HepG2 (cell line): ENCODE measurements around the gene PFAS. TPM values are rescaled to one million over a fixed set of nuclear protein-coding genes. Genes with fewer than 3 reads are reported as not detected.

Source experiments
- ASH2L ChIP-seq: fragments of 300-600, 200-600 bp; sonication (generic); IDR thresholded peaks from 2 replicates; pipeline ENCODE4 v1.7.0; 2017; ENCODE audit warnings: low read depth, mild to moderate bottlenecking, moderate library complexity, mixed read lengths, low read length; ENCODE audit not compliant: insufficient read length
- ELF4 ChIP-seq: sonication (generic); formaldehyde crosslinking; IDR thresholded peaks from 2 replicates; pipeline ENCODE4 v1.5.0; 2020; ENCODE audit warnings: missing genetic modification reagents, mild to moderate bottlenecking, moderate library complexity, borderline replicate concordance
- FIP1L1 ChIP-seq: fragments of 200-400 bp; formaldehyde crosslinking; IDR thresholded peaks from 2 replicates; pipeline ENCODE4 v1.6.1; 2018; ENCODE audit warnings: low read depth, mild to moderate bottlenecking, low read length, moderate library complexity, borderline replicate concordance; ENCODE audit not compliant: insufficient read depth
- GFI1 ChIP-seq: sonication (generic); formaldehyde crosslinking; IDR thresholded peaks from 2 replicates; pipeline ENCODE4 v1.5.0; 2020; ENCODE audit warnings: missing genetic modification reagents, mild to moderate bottlenecking, borderline replicate concordance
- KAT8 ChIP-seq: IDR thresholded peaks from 2 replicates; pipeline ENCODE4 v1.6.1; 2016; ENCODE audit warnings: missing genetic modification reagents, missing compliant biosample characterization
- KLF15 ChIP-seq: sonication (generic); formaldehyde crosslinking; IDR thresholded peaks from 2 replicates; pipeline ENCODE4 v1.8.1; 2023; ENCODE audit warnings: borderline replicate concordance, mild to moderate bottlenecking, inconsistent platforms, missing genetic modification reagents, mixed read lengths
- MTA3 ChIP-seq: sonication (generic); formaldehyde crosslinking; IDR thresholded peaks from 2 replicates; pipeline ENCODE4 v1.4.0; 2020; ENCODE audit warnings: missing genetic modification reagents
- MXD4 ChIP-seq: IDR thresholded peaks from 2 replicates; pipeline ENCODE4 v1.6.1; 2016; ENCODE audit warnings: mild to moderate bottlenecking, missing biosample characterization, missing genetic modification reagents
- NCOA2 ChIP-seq: sonication (generic); formaldehyde crosslinking; IDR thresholded peaks from 2 replicates; pipeline ENCODE4 v1.8.0; 2022; ENCODE audit warnings: inconsistent platforms
- SATB2 ChIP-seq: sonication (generic); formaldehyde crosslinking; IDR thresholded peaks from 2 replicates; pipeline ENCODE4 v1.5.0; 2020; ENCODE audit warnings: missing genetic modification reagents
- TAF15 ChIP-seq: fragments of 200-400 bp; formaldehyde crosslinking; IDR thresholded peaks from one replicate; pipeline ENCODE4 v1.6.1; 2018; ENCODE audit warnings: mild to moderate bottlenecking, low read depth, low read length; ENCODE audit not compliant: poor library complexity, severe bottlenecking
- TARDBP ChIP-seq: sonication (generic); formaldehyde crosslinking; IDR thresholded peaks from 2 replicates; pipeline ENCODE4 v1.8.0; 2022; ENCODE audit warnings: mild to moderate bottlenecking, missing genetic modification reagents
- ZEB1 ChIP-seq: IDR thresholded peaks from 2 replicates; pipeline ENCODE4 v1.6.1; 2012; ENCODE audit warnings: mild to moderate bottlenecking, low read depth, inconsistent platforms; ENCODE audit not compliant: insufficient replicate concordance
- ZMYM4 ChIP-seq: sonication (generic); formaldehyde crosslinking; IDR thresholded peaks from 2 replicates; pipeline ENCODE4 v1.8.1; 2023; ENCODE audit warnings: mild to moderate bottlenecking, missing genetic modification reagents
- ZNF30 ChIP-seq: sonication (generic); formaldehyde crosslinking; IDR thresholded peaks from 2 replicates; pipeline ENCODE4 v1.5.0; 2020; ENCODE audit warnings: mild to moderate bottlenecking, missing genetic modification reagents
- ZNF510 ChIP-seq: sonication (generic); formaldehyde crosslinking; IDR thresholded peaks from 2 replicates; pipeline ENCODE4 v1.4.0; 2020; ENCODE audit warnings: low read depth, mild to moderate bottlenecking, missing genetic modification reagents
- ZNF724P ChIP-seq: sonication (generic); formaldehyde crosslinking; IDR thresholded peaks from 2 replicates; pipeline ENCODE4 v1.8.0; 2022; ENCODE audit warnings: missing genetic modification reagents, borderline replicate concordance
- polyA plus RNA-seq, 8 experiments: library from polyadenylated mRNA; depleted of rRNA in 3 of 8; stranded (reverse) in 7 of 8; unstranded in 1 of 8; fragments of >200 nt; fragmentation: Illumina TruSeq in 4 of 8; extraction: Trizol in 4 of 8; gene quantifications; 2 replicates each; pipeline versions ENCODE4 v1.2.1 to v1.2.3, GENCODE V29; 2011 to 2016; ENCODE audit warnings: low read depth in 4 of 8, missing spikeins in 1 of 8, mixed read lengths in 1 of 8; ENCODE audit not compliant: insufficient read depth in 1 of 8
- total RNA-seq, 5 experiments: library from RNA; depleted of rRNA; stranded (reverse); fragments of >200 nt; fragmentation: Illumina TruSeq; extraction: Trizol; gene quantifications; 2 replicates each; pipeline ENCODE4 v1.2.3, GENCODE V29; 2016; ENCODE audit warnings: low read depth in 1 of 5
- TF ChIP-seq, protein P1 (sequence below): sonication (generic); formaldehyde crosslinking; IDR thresholded peaks from 2 replicates; pipeline ENCODE4 v1.5.1; 2020; ENCODE audit warnings: missing genetic modification reagents, mild to moderate bottlenecking, borderline replicate concordance
- TF ChIP-seq, protein P2 (sequence below): sonication (generic); formaldehyde crosslinking; IDR thresholded peaks from 2 replicates; pipeline ENCODE4 v1.4.0; 2020; ENCODE audit warnings: mild to moderate bottlenecking, low read depth, missing genetic modification reagents
- TF ChIP-seq, protein P3 (sequence below): sonication (generic); formaldehyde crosslinking; conservative IDR thresholded peaks from 2 replicates; pipeline ENCODE4 v1.8.0; 2022; ENCODE audit warnings: missing genetic modification reagents
- TF ChIP-seq, protein P4 (sequence below): sonication (generic); formaldehyde crosslinking; conservative IDR thresholded peaks from 2 replicates; pipeline ENCODE4 v1.4.0; 2020; ENCODE audit warnings: mild to moderate bottlenecking, missing genetic modification reagents, moderate library complexity

The PFAS gene
- total and polyA plus RNA-seq, 2 of the 13 experiments (the other 11 are each of a cell fraction or from before 2014, with no cell fraction given): 49.4 to 58.2 TPM

DNA sequence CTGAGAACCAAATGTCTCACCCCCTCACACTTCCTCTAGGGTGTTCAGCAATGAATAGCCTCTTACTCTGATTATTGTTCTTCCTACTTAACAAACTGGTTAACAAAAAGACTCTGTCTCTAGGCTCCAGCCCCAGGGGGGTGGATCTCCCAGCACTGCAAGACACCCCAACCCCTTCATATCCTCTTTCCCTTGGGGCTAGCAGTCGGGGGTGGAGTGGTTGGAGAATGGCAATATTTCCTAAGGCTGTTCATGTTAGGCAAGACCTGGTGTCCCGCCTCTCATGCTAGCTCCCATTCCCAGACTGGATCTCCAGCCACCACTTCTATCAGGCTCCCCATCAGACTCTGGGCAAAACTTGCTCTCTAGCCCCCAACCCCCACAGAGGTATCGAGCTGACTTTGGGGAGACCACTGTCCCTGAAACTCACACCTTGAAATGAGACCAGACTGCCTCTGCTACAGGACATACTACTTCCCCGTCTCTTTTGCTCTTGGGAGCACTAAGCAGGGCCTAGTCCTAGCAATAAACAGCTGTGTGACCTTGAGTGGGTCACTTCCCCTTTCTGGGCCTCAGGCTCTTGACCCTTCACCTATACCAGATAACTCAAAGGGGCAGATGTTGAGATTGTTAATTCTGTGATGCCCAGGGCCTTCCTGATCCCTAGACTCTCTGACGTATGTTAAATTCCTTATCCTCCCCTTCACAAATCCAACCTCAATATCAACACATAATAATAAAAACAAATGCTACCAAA, 43.7 kb downstream of the PFAS start (continued):
- TF ChIP-seq, protein P1, sequence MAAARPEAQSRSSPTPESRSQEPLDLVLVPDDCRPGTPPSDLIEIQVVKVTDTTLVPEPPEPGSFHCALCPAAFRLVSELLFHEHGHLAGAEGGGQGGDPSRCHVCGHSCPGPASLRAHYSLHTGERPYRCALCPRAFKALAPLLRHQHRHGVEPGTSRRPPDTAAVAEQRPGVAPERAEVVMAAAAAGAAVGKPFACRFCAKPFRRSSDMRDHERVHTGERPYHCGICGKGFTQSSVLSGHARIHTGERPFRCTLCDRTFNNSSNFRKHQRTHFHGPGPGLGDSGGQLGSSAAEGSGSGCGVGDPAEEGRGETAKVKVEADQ (CRISPR knock-in tag): no peak
- no peak for TF ChIP-seq SATB2
- TF ChIP-seq GFI1: 0 out of 2 replicates have a peak, but pooled peaks have one; percentile 18
- no peak for TF ChIP-seq TAF15
- TF ChIP-seq ZMYM4 (CRISPR knock-in tag): no peak
- no peak for TF ChIP-seq ZNF30 (CRISPR knock-in tag)
- TF ChIP-seq FIP1L1: no peak
- TF ChIP-seq, protein P2, sequence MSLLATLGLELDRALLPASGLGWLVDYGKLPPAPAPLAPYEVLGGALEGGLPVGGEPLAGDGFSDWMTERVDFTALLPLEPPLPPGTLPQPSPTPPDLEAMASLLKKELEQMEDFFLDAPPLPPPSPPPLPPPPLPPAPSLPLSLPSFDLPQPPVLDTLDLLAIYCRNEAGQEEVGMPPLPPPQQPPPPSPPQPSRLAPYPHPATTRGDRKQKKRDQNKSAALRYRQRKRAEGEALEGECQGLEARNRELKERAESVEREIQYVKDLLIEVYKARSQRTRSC (CRISPR knock-in tag): no peak
- TF ChIP-seq, protein P3, sequence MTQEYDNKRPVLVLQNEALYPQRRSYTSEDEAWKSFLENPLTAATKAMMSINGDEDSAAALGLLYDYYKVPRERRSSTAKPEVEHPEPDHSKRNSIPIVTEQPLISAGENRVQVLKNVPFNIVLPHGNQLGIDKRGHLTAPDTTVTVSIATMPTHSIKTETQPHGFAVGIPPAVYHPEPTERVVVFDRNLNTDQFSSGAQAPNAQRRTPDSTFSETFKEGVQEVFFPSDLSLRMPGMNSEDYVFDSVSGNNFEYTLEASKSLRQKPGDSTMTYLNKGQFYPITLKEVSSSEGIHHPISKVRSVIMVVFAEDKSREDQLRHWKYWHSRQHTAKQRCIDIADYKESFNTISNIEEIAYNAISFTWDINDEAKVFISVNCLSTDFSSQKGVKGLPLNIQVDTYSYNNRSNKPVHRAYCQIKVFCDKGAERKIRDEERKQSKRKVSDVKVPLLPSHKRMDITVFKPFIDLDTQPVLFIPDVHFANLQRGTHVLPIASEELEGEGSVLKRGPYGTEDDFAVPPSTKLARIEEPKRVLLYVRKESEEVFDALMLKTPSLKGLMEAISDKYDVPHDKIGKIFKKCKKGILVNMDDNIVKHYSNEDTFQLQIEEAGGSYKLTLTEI (CRISPR knock-in tag): no peak
- TF ChIP-seq ASH2L: peak; percentile 42
- TF ChIP-seq, protein P4, sequence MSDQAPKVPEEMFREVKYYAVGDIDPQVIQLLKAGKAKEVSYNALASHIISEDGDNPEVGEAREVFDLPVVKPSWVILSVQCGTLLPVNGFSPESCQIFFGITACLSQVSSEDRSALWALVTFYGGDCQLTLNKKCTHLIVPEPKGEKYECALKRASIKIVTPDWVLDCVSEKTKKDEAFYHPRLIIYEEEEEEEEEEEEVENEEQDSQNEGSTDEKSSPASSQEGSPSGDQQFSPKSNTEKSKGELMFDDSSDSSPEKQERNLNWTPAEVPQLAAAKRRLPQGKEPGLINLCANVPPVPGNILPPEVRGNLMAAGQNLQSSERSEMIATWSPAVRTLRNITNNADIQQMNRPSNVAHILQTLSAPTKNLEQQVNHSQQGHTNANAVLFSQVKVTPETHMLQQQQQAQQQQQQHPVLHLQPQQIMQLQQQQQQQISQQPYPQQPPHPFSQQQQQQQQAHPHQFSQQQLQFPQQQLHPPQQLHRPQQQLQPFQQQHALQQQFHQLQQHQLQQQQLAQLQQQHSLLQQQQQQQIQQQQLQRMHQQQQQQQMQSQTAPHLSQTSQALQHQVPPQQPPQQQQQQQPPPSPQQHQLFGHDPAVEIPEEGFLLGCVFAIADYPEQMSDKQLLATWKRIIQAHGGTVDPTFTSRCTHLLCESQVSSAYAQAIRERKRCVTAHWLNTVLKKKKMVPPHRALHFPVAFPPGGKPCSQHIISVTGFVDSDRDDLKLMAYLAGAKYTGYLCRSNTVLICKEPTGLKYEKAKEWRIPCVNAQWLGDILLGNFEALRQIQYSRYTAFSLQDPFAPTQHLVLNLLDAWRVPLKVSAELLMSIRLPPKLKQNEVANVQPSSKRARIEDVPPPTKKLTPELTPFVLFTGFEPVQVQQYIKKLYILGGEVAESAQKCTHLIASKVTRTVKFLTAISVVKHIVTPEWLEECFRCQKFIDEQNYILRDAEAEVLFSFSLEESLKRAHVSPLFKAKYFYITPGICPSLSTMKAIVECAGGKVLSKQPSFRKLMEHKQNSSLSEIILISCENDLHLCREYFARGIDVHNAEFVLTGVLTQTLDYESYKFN: peak; percentile 75
- no peak for TF ChIP-seq KLF15 (CRISPR knock-in tag)
- TF ChIP-seq MXD4 (CRISPR knock-in tag): no peak
- TF ChIP-seq NCOA2 (CRISPR knock-in tag): peak; percentile 36; the same call in 1 of the 2 replicates
- TF ChIP-seq ZNF724P (CRISPR knock-in tag): no peak
- peak; percentile 60; the same call in 1 of the 2 replicates for TF ChIP-seq KAT8 (CRISPR knock-in tag)
- TF ChIP-seq ELF4: no peak
- no peak for TF ChIP-seq MTA3 (CRISPR knock-in tag)
- TF ChIP-seq TARDBP (CRISPR knock-in tag): peak; percentile 63; the same call in 1 of the 2 replicates
- no peak for TF ChIP-seq ZNF510 (CRISPR knock-in tag)
- no peak for TF ChIP-seq ZEB1
